Right cardiac atrium (tissue), 5 donors: ENCODE data around the gene CPNE5. TPM values are rescaled to one million over a fixed set of nuclear protein-coding genes. Genes with fewer than 3 reads are reported as not detected.
"Not testable (repeated sequence)": the region's sequence is repeated elsewhere in the genome, so short reads cannot be mapped to it uniquely, and the experiment has no call there.

Experiments used
- ATAC-seq, 2 donors: fragments of 200-7000 bp; cut with Tn5 transposase; one replicate each; pipeline versions ENCODE4 v1.8.0 to v1.9.1; 2020; ENCODE audit warnings: moderate library complexity in 2 of 2, mild to moderate bottlenecking in 1 of 2
- DNase-seq, 3 donors: peaks; one replicate each; pipeline ENCODE4 v3.0.0-alpha.2; 2020
- H3K27ac ChIP-seq: one replicate; pipeline ENCODE4 v1.5.1; 2013; ENCODE audit warnings: mild to moderate bottlenecking, low read length, control low read depth, moderate library complexity
- H3K27me3 ChIP-seq: one replicate; pipeline ENCODE4 v1.6.1; 2013; ENCODE audit not compliant: control insufficient read depth, insufficient read depth
- H3K4me1 ChIP-seq: one replicate; pipeline ENCODE4 v1.6.1; 2013; ENCODE audit warnings: low read length; ENCODE audit not compliant: control insufficient read depth, insufficient read depth
- H3K4me3 ChIP-seq: one replicate; pipeline ENCODE4 v1.5.1; 2013; ENCODE audit warnings: low read length, control low read depth
- H3K9me3 ChIP-seq: one replicate; pipeline ENCODE4 v1.6.1; 2013; ENCODE audit warnings: low read length; ENCODE audit not compliant: control insufficient read depth
- WGBS: extraction: QIAGEN DNeasy Blood & Tissue Kit; methylation state at CpG from one replicate; pipeline ENCODE4 v1.1.7; 2013; 5-methylcytosine and 5-hydroxymethylcytosine counted together
- intact Hi-C, 4 donors: fragments of 100-400 bp; cut with DNase I; formaldehyde crosslinking; loops; one replicate each; pipeline versions ENCODE4 v1.11.0 to v1.14.0; 2022 to 2023
- polyA plus RNA-seq: library from polyadenylated mRNA; stranded (reverse); fragments of 200-250 nt; gene quantifications from one replicate; pipeline ENCODE4 v1.2.3, GENCODE V29; 2013
- total RNA-seq, 4 donors: library from RNA; stranded (reverse); fragmentation: NEBNext Ultra II Directional; extraction: Animal tissue kit (Norgen Biotek cat#: 25700); gene quantifications; one replicate each; pipeline ENCODE4 v1.2.1, GENCODE V29; 2021
- donor health status: healthy with polysubstance abuse.
- donor health status: DM: no; HTN: yes; CAD: no.
- donor health status: DM: no; HTN: no; CAD: no.
- donor health status: DM: no; HTN: yes; CAD: no; lungs with severe emphysema.
- donor health status: DM: yes; HTN: yes; CAD: no.

CPNE5 gene
- total and polyA plus RNA-seq, 5 donors = 27.5 to 80.9 (median 64.6) TPM

DNA sequence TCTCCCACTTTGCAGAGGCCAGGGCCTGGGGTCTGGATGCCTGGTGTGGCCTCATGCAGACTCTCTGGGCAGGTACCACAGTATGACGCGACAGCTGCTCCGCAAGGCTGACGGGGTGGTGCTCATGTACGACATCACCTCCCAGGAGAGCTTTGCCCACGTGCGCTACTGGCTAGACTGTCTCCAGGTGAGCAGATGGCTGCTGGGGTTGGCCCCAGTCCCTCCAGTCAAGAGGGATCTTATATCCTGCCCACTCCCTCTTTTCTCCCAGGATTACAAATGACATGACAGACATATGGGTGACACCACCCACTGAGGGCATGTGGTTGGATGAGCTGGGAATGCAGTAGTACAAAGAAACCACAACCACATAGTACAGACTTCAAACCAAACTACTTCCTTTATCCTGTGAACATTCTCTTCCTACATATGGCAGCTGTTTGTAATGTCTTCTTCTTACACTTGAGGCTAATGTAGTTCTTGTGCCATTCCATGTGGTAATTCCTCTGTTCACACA is 111.7 kb downstream of the CPNE5 start:
- no peaks in the 10 kb centered on the region for H3K27me3 ChIP-seq
- intact Hi-C loops = no loop called here
- 91% methylated on average over 7 of the region's 7 CpGs for WGBS
- peak in 2 of 3 donors; percentile 28 to 44 for DNase-seq
- H3K9me3 ChIP-seq = no peaks in the 10 kb centered on the region
- H3K27ac ChIP-seq = no peak overlapping the region
- no peak overlapping the region for H3K4me3 ChIP-seq
- H3K4me1 ChIP-seq = no peaks in the 10 kb centered on the region
- ATAC-seq = no peak

DNA sequence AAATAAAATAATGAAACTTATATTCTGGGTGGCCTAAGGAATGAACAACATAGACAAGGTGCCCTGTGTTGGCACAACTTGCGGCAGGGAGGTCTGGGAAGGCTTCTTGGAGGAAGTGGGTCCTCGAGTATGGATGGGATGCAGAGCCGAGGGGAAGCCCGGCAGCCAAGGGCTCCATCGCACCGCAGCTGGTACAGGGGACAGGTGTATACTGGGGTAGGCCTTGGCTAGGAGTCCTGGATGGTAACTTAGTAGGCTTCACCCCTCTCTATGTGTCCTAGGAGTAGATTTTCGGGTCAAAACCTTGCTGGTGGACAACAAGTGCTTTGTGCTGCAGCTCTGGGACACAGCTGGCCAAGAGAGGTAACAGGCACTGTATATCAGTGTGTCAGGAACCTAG is 113.7 kb downstream of the CPNE5 start:
- H3K4me3 ChIP-seq = no peak overlapping the region
- no peak for ATAC-seq
- H3K27ac ChIP-seq = no peak overlapping the region
- H3K4me1 ChIP-seq = no peaks in the 10 kb centered on the region
- no peaks in the 10 kb centered on the region for H3K27me3 ChIP-seq
- WGBS = 88% methylated on average over 7 of the region's 7 CpGs
- peak in 2 of 3 donors; percentile 14 to 28 for DNase-seq
- H3K9me3 ChIP-seq = no peaks in the 10 kb centered on the region
- intact Hi-C loops = no loop called here

DNA sequence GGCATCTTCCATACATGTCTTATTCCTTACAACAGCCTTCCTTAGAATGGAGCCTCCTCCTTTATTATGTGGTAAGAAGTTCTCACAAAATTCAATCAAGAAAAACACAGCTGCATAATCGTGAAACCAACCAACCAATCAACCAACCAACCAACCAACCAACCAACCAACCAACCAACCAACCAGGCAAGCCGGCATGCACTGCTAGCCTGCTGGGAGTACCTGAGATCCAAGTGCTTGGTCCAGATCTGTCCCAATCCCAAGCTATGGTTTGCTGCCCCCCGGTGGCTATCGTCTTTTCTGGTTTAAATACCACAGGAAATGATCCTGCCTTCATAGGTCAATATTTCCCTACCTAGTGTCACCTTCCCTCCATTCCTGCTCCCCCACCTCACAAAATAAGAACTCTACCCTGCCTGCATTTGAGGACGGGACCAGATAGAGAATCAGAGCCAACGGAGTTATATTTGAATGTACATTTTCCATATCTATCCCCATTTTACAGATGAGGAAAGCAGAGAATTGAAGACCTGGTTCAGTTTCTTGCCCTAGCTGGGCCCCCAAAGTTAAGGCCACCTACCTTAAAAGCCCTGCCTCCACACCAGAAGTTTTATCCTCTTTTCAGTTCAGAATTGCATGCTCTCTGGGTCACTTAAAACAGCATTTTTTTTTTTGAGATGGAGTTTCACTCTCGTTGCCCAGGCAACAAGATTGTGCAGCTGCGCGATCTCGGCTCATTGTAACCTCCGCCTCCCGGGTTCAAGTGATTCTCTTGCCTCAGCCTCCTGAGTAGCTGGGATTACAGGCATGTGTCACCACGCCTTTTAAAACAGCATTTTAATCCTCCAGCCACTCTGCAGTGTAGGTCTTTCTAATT is 114.5 kb downstream of the CPNE5 start:
- peak in 1 of 2 donors; percentile 49 for ATAC-seq
- Histone ChIP-seq H3K9me3 (no peaks in the 10 kb centered on the region), H3K27ac (no peak overlapping the region), H3K27me3 (no peaks in the 10 kb centered on the region), H3K4me1 (no peaks in the 10 kb centered on the region), H3K4me3 (no peak overlapping the region)
- DNase-seq = peak; percentile 71 to 86 (median 78)
- WGBS = 51% methylated on average over 13 of the region's 13 CpGs
- intact Hi-C loops = no loop called here

DNA sequence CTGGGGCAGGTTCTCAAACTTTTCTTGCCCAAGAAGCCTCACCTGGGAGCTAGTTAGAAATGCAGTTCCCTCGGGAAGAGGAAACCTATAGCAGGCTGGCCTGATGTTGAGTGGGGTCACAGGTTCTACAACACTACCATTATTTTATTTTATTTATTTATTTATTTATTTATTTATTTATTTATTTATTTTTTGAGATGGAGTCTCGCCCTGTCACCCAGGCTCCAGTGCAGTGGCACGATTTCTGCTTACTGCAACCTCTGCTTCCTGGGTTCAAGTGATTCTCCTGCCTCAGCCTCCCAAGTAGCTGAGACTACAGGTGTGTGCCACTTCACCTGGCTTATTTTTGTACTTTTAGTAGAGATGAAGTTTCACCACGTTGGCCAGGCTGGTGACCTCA is 115.3 kb downstream of the CPNE5 start:
- H3K4me3 ChIP-seq, H3K9me3 ChIP-seq, H3K27ac ChIP-seq, H3K4me1 ChIP-seq, ATAC-seq, intact Hi-C loops, DNase-seq, H3K27me3 ChIP-seq: not testable (repeated sequence)
- WGBS = 89% methylated on average over 4 of the region's 4 CpGs

DNA sequence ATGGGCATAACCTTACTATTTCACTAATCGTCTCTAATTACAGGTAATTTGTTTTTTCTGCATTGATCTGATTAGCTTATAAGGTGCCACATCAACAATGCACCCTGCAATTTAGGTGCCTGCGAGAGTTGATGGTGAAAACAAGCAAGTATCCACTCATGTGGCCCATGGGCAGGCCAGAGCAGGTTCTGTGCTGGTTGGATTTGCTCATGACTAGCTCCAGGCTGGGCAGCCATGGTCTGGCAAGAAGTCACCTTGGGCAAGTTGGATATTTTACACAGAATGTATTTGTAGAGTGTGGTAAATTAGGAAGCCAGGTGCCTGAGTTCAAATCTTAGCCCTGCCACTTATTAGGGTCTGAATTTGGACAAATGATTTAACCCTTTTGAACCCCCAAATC is 116.4 kb downstream of the CPNE5 start:
- H3K4me3 ChIP-seq = no peak overlapping the region
- no peak overlapping the region for H3K27ac ChIP-seq
- ATAC-seq = no peak
- intact Hi-C loops = no loop called here
- no peaks in the 10 kb centered on the region for H3K27me3 ChIP-seq
- no peaks in the 10 kb centered on the region for H3K9me3 ChIP-seq
- no peaks in the 10 kb centered on the region for H3K4me1 ChIP-seq
- DNase-seq = peak in 1 of 3 donors; percentile 10
- 89% methylated on average over 2 of the region's 2 CpGs for WGBS

DNA sequence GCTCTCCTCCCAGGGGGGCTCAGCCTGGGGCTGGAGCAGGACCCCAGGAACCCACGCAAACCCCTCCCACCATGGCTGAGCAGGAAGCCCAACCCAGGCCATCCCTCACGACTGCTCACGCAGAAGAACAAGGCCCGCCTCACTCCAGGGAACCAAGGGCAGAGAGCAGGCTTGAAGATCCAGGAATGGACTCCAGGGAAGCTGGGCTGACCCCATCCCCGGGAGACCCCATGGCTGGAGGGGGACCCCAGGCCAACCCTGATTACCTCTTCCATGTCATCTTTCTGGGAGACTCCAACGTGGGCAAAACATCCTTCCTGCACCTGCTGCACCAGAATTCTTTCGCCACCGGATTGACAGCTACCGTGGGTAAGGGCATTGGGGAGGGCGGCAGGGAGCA is 116.9 kb downstream of the CPNE5 start:
- H3K4me3 ChIP-seq = no peak overlapping the region
- 90% methylated on average over 10 of the region's 10 CpGs for WGBS
- DNase-seq (peak in 1 of 3 donors; percentile 39), ATAC-seq (no peak)
- no peaks in the 10 kb centered on the region for H3K4me1 ChIP-seq
- H3K9me3 ChIP-seq = no peaks in the 10 kb centered on the region
- H3K27ac ChIP-seq = no peak overlapping the region
- no peaks in the 10 kb centered on the region for H3K27me3 ChIP-seq
- intact Hi-C loops = no loop called here

DNA sequence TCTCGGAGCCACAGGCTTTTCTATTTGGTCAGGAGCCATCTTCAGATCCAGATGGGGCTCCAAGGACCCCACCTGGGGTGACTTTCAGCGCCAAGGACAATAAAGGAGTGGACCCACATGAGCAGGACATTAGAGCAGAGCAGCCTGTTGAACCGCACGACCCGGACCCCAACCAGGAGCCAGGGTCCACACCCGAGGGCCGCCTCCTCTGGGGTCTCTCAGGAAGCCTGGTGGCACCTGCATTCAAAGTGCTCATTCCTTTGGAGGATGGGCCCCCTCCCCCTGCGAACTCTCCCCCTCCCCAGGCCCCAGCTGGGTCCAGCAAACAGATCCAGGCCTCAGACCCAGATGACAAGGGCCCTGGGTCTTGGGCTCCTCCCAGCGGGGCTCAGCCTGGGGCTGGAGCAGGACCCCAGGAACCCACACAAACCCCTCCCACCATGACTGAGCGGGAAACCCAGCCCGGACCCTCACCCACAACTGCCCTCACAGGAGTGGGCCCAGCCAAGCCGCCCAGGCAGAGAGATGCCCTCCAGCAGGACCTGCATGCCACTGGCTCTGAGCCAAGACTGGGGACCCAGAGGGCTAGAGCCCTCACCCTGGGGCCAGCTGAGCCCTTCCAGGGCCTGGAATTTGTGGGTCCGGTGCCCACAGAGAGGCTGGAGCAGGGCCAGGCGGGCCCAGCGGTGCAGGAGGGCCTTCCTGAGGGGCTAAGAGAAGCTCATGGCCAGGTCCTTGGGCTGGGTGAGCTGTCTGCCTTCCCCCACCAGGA is 117.7 kb downstream of the CPNE5 start:
- Histone ChIP-seq H3K9me3 (no peaks in the 10 kb centered on the region), H3K4me1 (no peaks in the 10 kb centered on the region), H3K27ac (no peak overlapping the region), H3K27me3 (no peaks in the 10 kb centered on the region), H3K4me3 (no peak overlapping the region)
- intact Hi-C loops = no loop called here
- 87% methylated on average over 15 of the region's 15 CpGs for WGBS
- DNase-seq (peak in 1 of 3 donors; percentile 64), ATAC-seq (no peak)

DNA sequence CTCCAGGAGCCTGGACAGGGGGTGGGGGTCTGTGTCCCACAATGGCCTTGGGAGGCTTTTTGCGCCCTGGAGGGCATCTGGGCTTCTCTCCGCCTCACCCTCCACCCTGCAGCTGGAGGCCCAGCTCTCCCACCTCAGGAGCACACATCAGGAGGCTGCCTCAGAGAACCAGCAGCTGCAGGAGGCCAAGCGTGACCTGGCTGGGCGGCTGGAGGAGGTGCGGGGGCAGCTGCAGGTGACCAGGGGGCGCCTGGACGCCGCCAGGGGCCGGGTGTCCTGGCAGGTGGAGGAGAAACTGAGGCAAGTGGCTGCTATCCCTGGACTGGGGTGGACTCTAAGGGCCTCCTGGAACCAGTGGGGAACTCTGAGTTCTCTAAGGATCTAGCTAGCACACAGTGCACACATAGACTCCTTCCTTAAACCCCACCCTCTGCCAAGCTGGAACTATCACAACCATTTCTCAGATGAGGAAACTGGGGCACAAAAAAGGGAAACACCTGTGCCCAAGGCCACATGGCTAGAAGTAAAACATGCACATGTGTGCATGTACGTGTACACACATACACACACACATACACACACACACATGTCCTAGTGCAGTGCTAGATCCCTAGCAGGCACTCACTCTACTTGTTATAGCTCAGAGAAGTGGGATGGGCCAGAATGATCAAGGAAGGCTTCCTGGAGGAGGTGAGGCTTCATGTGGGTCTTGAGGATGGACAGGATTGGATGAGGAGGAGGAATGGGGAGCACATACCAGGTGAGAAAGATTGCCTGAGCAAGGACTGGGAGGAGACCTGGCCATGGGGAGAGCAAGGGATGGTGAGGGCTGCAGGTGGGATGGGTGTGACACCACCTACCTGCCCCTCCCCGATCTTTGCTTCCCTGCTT is 118.7 kb downstream of the CPNE5 start:
- Histone ChIP-seq H3K27ac (no peak overlapping the region), H3K4me3 (no peak overlapping the region), H3K9me3 (no peaks in the 10 kb centered on the region), H3K27me3 (no peaks in the 10 kb centered on the region), H3K4me1 (no peaks in the 10 kb centered on the region)
- 93% methylated on average over 11 of the region's 11 CpGs for WGBS
- ATAC-seq (no peak), DNase-seq (peak in 1 of 3 donors; percentile 41)
- intact Hi-C loops = no loop called here

DNA sequence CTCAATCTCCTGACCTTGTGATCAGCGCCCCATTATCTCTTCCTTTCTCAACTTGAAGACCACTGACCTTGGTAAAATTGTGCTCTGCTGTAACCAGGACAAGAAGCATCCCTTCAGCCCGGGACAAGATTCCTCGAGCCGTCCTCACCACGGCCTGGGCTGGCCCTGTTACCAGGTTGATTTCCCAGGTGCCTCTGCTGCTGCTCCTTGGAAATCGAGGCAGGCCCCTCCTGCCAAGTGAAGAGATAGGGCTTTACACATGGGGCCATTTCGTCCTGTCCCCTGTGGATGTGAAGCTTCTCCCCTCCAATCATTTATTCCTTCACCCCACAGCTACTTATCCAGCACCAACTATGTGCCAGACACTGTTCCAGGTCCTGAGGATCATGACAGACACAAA is 120.1 kb downstream of the CPNE5 start:
- no peaks in the 10 kb centered on the region for H3K27me3 ChIP-seq
- H3K4me3 ChIP-seq = no peak overlapping the region
- DNase-seq (peak in 1 of 3 donors; percentile 16), ATAC-seq (no peak)
- intact Hi-C loops = no loop called here
- no peak overlapping the region for H3K27ac ChIP-seq
- no peaks in the 10 kb centered on the region for H3K9me3 ChIP-seq
- H3K4me1 ChIP-seq = no peaks in the 10 kb centered on the region
- WGBS = 89% methylated on average over 7 of the region's 7 CpGs

DNA sequence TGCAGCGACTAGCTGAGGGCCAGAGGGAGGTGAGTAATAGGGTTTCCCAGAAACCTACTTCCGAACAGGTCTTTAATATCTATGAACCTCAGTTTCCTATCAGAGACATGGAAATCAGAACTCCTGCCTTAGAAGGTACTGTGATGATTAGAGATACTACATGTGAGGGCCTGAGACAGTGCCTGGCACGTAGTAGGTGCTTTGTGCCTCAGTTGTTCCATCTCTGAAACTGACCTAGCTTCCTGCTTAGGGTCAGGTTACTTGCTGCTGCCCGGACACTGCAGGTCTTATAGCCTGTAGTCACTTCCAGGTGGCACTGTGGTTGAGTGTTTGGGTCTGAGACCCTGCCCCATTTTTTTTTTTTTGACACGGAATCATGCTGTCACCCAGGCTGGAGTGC is 120.7 kb downstream of the CPNE5 start:
- ATAC-seq (no peak), DNase-seq (no peak)
- Histone ChIP-seq H3K27ac (no peak overlapping the region), H3K4me3 (no peak overlapping the region), H3K27me3 (no peaks in the 10 kb centered on the region), H3K4me1 (no peaks in the 10 kb centered on the region), H3K9me3 (no peaks in the 10 kb centered on the region)
- intact Hi-C loops = no loop called here
- 80% methylated on average over 5 of the region's 5 CpGs for WGBS
